Activated CD4-positive, alpha-beta T cell treated with anti-CD3 and anti-CD28 coated beads, Interleukin-10, Interleukin-2, amounts not matched to agents 100 ng/mL and 50 ng/mL, durations not matched to agents 16 hours and 8 hours (primary cell): Measurements from ENCODE around the gene FUOM.

Source experiments
- DNase-seq: peaks from one replicate; pipeline ENCODE4 v3.0.0-alpha.2; 2020

FUOM gene, protein sequence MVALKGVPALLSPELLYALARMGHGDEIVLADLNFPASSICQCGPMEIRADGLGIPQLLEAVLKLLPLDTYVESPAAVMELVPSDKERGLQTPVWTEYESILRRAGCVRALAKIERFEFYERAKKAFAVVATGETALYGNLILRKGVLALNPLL

GRCh38 chr10:133357285-133358161 is at the start of gene FUOM:
Gene FUOM (minus strand): TSS chr10:133358019. CDS start chr10:133358007, 12 bp downstream.
- DNase-seq, result peak; percentile 74

DNA sequence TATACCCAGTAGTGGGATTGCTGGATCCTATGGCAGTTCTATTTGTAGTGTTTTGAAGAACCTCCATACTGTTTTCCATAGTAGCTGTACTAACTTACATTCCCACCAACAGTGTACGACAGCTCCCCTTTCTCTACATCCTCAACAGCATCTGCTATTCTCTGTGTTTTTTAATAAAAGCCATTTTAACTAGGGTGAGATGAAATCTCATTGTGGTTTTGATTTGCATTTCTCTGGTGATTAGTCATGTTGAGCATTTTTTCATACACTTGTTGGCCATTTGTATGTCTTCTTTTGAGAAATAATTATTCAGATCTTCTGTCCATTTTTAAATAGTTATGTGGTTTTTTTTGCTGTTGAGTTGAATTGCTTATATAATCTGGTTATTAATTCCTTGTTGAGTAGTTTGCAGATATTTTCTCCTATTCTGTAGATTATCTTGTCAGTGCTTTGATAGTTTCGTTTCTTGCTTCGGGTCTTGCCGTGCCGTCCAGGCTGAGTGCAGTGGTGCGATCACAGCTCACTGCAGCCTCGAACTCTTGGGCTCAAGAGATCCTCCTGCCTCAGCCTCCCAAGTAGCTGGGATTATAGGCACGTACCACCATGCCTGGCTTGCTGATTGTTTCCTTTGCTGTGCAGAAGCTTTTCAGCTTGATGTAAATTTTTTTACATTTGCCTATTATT is 48.2 kb upstream of the FUOM start:
- DNase-seq, result no peak

- DNase-seq, result no peak
Observed at GRCh38 chr10:133405272-133405671, 47.5 kb upstream of the FUOM start.

- DNase-seq, result no peak
Observed at GRCh38 chr10:133403784-133404183, 46.0 kb upstream of the FUOM start.

DNA sequence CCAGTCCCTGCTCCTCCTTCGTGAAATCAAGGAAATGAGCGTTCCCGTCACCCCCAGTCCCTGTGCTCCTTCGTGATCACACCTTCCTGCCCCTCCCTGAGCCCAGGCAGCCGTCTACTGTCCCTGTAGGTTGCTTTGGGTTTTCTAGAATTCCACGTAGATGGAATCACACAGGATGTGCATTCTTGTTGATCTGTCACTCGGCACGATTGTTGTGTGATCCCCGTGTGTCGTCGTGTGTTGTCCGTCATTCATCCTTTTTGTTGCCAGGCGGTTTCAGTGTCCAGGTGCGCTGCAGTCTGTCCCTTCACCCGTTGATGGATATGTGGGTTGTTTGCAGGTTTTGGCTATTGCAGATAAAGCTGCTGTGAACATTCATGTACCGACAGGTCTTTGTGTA is 45.5 kb upstream of the FUOM start:
- no peak for DNase-seq

GRCh38 chr10:133401981-133402725 is 44.3 kb upstream of the FUOM start:
- DNase-seq, result no peak

DNA sequence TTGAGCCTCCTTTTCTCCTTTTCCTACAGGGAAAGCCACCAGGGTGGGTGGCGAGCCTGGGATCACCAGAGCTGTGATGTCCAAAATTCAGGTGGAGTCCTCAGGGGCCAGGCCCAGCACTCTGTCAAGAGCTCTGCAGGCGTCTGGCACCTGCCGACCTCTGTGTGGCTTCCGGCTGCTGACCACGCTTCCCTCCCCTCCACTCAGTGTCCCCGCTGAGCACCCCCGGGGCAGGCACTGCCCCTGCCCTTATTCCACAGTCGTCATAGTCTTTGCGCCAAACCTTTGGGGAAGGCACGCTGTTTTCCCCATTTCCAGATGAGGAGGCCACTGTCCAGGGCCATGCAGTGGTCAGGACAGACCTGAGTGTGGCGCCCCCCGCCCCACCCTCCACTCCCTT is 43.7 kb upstream of the FUOM start:
- no peak for DNase-seq

- DNase-seq, result peak; percentile 50
Observed at GRCh38 chr10:133400624-133401424, 43.0 kb upstream of the FUOM start.

DNA sequence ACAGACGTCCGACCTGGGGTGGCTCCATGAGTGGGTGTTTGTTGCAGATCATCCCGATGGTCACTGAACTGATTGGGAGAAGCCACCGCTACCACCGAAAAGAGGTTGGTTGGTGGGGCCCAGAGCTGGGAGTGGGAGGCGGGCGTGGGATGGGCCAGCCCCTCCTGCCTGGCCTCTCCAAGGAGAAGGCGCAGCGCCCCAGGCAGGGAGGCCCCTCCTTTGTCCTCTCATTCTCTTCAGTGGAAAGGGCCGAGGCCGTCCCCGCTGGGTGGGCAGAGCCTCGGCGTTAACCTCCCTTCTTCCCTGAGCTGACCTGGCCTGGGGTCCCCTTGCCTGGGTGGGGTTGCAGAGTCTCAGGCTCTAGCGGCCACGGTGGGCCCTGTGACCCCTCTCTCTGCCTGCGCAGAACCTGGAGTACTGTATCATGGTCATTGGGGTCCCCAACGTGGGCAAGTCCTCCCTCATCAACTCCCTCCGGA is 41.3 kb upstream of the FUOM start:
- no peak for DNase-seq

GRCh38 chr10:133397938-133398337 is 40.1 kb upstream of the FUOM start:
- no peak for DNase-seq

- no peak for DNase-seq
Observed at GRCh38 chr10:133396035-133396624, 38.3 kb upstream of the FUOM start.

GRCh38 chr10:133394801-133395221 is 37.0 kb upstream of the FUOM start:
- no peak for DNase-seq

GRCh38 chr10:133394064-133394663 is 36.3 kb upstream of the FUOM start, which contains the start of gene MTG1:
Gene MTG1 (plus strand): TSS chr10:133394157. CDS start chr10:133394221, 64 bp downstream.
- DNase-seq, result peak; percentile 98

DNA sequence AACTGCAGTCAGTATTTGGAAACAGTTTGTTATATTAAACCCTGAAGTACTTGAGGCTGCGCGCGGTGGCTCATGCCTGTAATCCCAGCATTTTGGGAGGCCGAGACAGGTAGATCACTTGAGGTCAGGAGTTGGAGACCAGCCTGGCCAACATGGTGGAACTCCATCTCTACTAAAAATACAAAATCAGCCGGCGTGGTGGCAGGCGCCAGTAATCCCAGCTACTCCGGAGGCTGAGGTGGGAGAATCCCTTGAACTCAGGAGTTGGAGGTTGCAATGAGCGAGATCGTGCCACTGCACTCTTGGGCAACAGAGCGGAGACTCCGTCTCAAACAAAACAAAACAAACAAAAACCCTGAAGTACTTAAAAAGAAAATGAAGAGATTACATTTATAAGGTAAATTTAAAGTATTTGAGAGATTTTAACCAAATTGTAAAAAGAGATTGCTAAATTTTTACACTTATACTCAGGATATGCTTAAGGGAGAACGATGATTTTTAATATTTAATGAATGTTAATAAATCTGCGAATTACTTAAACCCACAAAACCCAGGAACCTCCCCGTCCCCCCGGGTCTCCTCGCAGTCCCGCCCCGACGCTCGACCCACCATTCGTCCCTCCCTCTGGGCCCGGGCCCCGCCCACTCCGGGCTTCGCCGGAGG is 35.7 kb upstream of the FUOM start:
- DNase-seq, result no peak

DNA sequence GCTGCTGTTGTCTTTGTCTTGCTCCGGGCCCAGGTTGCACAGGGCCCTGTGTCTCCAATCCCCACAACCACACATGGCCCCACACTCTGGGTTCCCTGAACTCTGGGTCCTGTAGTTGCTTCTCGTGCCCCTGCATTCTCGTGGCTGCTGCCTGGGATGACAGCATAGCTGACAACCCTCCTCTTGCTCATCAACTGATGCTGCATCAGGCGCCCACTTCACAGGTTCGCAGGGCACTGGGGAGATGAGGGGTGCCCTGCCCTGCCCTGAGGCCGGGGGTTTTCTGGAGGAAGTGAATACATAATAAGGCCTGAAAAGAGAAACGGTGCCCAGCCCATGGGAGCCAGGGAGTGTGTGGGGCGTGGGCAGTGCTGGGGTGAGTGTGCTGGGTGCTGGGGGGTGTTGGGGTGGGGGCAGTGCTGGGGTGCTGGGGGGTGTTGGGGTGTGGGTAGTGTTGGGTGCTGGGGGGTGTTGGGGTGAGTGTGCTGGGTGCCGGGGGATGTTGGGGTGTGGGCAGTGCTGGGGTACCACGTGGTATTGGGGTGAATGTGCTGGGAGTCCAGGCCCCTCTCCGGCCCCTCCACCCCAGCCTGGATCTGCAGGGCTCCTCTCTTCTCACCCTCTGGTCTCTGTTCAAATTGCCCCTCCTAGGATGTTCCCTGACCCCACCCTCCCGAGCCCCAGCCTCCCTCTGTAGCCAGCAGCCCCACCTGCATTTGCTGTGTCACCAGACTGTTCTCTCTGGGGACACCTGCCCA is 34.1 kb upstream of the FUOM start:
- no peak for DNase-seq

DNA sequence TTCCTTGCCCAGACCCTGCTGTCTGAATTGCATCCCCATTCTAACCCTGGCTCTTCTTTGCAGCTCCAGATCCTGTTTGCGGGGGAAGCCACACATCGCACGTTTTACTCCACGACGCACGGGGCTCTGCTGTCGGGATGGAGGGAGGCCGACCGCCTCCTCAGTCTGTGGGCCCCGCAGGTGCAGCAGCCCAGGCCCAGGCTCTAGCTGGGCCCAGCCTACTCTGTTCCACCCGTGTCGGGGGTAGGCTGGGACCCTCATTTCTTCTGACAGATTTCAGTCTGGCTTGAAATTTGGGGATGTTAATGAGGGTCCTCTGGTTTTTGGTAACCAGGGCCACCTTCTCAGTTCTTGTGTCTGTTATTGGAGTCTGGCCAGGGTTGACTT is 33.4 kb upstream of the FUOM start:
- DNase-seq, result no peak

- DNase-seq, result no peak
Observed at GRCh38 chr10:133390597-133391248, 32.9 kb upstream of the FUOM start.

DNA sequence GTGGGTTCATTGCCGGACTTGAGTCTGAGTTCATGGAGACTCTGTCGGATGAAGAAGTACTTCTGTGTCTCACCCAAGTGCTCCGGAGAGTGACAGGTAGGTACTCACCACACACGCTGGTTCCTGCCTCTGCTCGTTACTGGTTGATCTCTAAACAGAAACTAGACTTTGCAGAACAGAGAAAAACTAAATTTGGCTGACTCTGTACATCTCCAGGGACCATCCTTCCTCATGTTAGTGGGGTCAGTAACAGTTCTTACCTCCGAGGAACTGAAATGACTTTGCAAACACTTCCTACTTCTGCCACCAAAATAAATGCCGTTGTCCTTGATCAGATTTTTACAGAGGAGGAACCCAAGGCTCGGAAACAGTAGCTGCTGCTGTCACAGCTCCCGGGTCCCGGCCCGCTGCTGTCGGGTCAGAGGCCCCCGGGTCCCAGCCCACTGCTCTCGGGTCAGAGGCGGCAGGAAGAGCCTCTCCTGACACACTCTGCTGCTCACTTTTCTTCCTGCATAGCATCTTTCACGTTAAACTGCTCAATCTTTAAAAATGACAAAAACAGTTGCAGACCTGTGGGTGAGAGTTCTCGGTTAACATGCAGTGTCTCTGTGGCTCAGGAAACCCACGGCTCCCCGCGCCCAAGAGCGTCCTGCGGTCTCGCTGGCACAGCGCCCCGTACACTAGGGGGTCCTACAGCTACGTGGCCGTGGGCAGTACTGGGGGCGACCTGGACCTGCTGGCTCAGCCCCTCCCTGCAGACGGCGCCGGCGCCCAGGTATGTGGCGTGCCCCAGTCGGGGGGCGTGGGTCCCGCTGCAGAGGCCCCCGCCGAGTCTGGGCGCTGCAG is 31.4 kb upstream of the FUOM start:
- peak; percentile 61 for DNase-seq
